OCI-M1 (cell line): ENCODE results near the gene KCNK2.

Experiments used
- DNase-seq: peaks from one replicate; lab custom pipeline; 2025; lab: John Stamatoyannopoulos, UW

KCNK2 gene

DNA sequence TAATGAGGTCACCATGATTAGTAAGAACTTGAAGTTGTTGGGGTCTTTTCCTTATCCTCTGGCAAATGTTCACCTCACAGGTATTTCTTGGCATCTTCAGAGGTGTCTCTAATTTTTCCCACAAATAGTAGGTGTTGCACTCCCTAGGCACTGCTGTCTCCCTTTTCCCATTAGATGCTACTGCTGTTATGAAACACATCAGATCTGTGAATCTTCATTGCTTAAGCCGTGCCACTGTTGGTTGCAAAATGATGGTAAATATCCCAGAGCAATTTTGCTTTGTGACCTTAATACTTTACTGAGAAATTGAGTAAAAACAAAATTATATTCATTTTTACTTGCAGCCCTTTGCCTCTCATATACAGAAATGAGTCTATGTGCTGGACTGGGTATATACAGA lies 169.6 kb downstream of the KCNK2 start:
- no peak for DNase-seq

DNA sequence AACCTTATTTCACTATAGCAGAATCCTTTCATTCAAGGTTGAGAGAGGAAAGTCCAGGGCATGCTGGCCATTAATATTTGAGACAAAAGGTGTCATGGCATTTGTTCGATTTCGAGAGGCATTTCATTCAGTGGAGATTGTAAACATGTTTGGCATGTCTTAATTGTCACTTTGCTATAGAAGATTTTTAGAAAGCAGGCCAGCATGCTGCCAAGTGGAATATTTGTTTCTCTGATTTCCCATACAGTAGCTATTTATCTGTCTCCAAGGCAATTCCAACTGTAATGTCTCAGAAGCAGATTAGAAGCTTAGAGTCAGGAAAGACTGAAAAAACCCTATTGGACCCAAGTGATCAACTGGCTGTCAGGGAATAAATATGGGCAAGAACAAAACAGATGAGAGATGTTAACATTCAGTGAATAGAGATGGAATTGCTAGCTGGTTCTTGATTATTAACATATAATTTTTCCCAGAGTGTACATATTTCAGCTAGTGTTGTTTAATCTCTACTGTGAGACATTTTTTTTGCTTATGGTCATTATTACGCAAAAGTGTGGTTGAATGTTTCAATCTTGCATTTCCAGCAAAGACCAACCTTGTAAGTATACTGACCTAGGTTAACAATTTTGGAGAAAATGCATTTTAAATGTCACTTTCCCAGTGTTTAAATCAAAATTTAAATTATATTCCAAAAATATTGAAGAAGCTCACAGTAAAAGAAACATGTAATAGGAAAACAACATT lies 174.6 kb downstream of the KCNK2 start:
- no peak for DNase-seq

DNA sequence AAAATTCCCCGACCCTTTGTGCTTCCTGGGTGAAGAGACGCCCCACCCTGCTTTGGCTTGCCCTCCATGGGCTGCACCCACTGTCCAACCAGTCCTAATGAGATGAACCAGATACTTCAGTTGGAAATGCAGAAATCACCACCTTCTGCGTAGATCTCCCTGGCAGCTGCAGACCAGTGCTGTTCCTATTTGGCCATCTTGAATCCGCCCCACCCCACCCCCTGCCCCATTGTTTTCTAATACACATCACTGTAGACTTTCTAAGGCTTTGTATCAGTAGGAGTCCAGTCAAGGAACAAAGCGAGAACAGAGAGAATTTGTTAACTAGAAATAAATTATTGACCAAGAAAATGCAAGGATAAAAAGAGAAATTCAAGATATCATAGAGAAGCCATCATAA lies 178.2 kb downstream of the KCNK2 start:
- no peak for DNase-seq

DNA sequence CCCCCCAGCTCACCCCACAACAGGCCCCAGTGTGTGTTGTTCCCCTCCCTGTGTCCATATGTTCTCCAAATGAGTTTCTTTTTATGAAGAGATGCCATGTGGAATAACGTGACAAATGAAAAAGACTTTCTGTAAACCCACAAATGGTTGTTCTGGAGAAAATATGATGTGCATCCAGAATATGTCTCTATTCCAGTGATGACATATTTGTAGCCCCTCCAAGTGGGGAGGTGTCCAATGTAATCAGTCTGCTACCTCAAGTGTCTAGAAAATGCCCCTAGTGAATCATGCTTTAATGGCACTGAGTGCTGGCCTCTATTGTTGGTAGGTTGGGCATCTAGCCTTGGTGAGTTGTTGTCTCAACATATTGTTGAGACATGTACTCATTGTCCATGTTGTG lies 179.6 kb downstream of the KCNK2 start:
- no peak for DNase-seq

DNA sequence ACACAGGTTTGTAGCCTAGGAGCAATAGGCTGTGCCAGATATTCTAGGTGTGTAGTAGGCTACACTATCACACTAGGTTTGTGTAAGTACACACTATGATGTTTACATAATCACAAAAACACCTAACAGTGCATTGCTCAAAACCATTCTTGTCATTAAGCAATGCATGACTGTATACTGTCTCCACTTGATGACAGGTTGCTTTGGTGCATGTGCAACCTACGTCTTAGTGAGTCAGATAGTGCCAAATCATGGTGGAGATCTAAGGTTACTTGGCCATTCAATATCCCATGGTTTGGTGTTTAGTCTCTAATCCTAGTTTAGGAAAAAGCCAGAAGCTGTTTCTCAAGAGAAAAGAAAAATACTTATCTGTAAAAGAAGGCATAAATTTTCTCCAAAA lies 181.1 kb downstream of the KCNK2 start:
- no peak for DNase-seq

DNA sequence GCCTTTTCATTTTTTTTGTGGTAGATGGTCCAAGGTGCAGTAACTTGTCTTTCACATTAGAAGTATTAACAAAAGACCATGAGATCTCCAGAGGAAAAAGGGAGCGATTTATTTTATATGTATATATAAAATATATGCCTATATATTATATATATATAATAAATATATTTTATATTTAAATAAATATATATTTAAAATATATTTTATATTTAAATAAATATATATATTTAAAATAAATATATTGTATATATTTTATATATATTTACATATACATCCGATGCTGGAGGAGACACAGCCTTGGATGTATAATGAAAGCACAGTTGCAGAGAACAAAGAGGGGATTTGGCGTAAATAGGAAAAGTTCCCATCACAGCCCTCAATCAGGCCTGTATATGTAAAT lies 182.1 kb downstream of the KCNK2 start:
- DNase-seq = no peak

DNA sequence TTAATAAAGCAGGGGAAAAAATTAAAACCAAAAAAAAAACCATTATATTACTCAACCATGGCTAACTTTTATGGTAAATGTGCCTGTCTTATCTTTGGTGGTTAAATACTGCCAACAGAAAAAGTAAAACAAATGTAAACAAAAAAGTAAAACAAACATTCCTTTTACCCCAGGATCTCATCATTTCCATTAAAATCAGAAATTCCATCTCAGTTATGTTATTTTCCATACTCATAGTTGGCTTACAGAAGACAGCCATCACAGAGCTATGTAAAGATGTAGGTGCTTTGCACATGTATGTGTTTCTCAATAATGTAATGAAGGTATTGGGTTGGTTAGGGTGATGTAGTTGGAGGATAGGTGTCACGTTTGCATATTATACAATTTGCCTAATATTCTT lies 185.0 kb downstream of the KCNK2 start:
- DNase-seq = no peak

DNA sequence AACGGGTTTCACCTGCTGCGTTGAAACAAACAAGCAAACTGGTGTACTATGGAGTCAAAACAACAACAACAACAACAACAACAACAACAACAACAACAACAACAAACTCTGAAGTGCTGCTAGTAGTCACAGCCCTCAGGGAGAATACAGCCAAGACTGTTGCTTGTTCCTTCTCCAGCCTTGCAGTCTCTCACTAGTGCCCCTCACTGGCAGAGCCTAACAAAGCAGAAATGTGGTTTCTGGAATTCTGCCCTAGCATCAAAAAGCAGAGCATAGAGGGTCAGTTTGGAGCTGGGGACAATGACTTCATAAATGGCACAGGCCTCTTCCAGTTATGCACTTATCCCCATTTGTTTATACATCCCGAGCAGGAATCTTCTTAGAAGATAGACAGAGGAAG lies 187.4 kb downstream of the KCNK2 start:
- DNase-seq = no peak

DNA sequence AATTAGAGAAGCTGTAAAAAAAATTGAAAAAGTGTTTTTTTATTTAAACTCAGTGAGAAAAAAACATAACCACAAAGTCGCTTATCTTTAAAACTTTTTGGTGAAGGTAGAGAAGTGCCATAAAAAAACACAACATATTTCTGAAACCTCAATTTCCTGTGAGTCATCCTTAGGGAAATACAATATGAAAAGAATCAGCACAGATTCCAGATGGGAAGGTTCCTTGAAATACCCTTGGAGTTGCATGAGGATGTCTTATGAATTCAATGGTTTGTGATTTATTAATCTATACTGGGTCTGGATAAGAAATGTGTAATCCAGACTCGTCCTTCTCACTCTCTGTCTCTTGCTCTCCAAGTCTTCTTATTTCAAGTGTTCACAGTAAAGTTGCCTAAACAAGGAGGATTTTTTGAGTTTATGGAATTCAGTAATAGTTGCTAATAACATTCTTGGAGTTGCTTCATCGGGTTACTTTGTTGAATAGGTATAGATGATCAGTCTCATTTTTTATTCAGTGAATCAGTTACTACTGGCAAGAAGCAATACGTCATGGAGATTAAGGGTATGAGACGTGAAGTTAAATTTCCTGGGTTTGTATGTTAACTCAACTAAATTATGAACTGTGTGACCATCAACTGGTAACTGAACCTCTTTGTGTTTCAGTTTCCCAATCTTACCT lies 191.4 kb downstream of the KCNK2 start:
- no peak for DNase-seq

DNA sequence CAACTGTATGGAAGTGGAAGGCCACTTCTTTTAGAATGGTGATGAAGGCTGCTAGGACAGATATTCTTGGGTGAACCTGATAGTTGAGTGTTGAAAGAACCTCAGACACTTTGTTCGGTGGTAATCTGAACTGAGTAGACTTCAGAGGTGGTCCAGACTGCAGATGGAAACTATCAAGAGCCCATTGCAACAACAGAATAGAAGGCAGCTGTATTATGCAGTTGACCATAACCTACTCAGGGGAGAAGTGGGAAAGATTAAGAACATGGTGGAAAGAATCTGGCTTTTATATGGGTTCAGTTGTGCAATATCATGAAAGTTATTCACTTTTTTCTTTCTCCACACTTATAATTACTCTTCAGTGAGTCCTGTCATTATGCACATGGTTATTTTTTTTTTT lies 194.0 kb downstream of the KCNK2 start:
- no peak for DNase-seq

DNA sequence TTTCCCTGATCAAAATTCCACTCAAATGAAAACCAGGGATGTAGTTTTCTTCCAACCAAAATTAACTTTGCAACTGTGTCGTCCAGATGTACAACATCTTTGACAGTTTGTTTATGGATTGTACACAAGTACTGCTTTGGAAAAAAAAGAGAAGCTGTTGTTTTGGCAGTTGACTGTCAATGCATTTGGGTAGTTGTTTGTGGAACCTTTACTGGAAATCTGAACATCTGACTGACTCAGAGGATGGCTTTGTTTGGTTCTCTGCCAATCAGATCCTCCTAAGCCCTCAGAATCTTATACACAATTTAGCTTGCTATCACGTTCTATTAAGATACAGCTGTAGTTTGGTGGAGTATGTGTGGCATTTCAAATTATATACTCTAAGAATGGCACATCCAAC lies 195.0 kb downstream of the KCNK2 start:
- DNase-seq = no peak

DNA sequence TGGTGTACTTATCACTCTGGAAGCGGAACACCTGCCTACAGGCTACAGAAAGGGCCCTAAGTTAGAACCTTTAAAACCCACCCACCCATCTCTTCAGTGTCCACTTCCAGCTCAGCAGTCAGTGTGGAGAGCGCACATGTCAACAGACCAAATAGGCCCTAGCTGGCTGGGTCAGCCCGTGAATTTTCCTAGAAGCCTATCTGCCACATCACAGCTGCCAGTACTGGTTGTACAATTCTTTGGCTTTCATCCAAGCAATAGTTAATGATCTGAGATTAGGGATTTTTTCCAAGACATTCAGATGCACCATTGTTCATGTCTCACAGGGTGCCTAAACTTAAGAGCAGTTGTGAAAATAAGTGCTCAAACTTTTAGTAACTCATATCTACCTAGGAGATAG lies 197.1 kb downstream of the KCNK2 start:
- DNase-seq = peak; percentile 64

DNA sequence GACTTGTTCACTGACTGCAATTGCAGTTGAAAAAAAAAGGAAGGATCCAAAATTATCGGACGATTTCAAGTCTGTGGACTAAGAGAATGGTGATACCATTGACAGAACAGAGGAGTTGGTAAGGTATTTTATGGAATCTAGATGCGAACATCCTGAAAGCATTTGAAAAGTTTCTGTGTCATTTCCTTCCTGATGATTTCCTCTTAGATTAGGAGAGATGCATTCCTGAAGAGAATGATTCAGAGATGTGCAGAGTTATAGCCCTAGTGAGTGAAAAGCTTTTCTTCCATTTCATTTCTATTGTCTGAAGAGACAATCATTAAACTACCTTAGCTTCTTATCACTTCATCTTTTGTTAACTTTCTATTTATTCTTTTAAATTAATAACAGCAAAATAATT lies 200.0 kb downstream of the KCNK2 start:
- DNase-seq = no peak

DNA sequence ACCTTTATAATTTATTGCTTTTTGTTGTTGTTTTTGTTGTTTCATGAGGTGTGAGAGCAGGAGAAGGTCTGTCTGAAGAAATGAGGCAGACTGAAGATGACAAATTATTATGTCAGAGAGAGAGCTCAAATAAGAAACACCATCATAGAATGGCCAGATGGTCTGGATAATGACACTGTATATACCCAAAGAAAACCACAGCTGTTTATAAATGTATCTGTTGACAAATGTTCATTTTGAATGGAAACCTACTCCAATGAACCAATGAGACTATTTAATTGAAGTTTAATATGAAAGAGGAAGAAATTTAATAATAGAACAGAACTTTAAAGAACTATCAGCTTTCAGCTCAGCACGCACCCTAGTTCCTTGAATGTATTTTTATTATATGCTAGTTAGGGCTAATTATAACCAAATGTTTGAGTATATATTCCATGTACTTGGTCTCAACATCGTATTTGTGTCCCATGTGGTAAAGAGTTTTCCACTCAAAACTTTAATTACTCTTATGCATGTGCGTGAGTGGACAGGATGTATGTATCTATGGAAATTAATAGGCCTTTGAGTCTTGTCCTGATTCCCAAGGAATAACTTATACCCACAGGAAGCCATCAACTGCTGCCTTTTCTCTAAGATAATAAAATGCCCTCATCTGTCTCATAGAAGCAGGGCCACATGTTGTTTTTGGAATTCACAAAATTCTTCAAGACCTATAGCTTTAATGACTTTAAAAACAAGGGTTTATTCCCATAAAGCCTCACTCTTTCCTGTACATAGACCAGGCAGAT lies 202.7 kb downstream of the KCNK2 start:
- DNase-seq = no peak
